ENCODE data around the gene NAPA. TPM values are rescaled to one million over a fixed set of nuclear protein-coding genes. Genes with fewer than 3 reads are reported as not detected.
"Not testable (repeated sequence)": the region's sequence is repeated elsewhere in the genome, so short reads cannot be mapped to it uniquely, and the experiment has no call there.

NAPA gene
- total RNA-seq, 3 donors from 2014 or later, result 109 to 145 (median 124) TPM

GRCh38 chr19:47487551-47488515 is 27.0 kb downstream of the NAPA start:
- Histone ChIP-seq H3K36me3 (ENCODE audit: low read depth) (no peaks in the 10 kb centered on the region), H3K4me3 (no peak overlapping the region), H3K4me1 (ENCODE audit: low read depth) (peaks cover 8% of the 10 kb centered on the region), H3K9me3 (no peaks in the 10 kb centered on the region)
- intact Hi-C loops (cut with DNase I, micrococcal nuclease), result no loop called here
- peak in 2 of 3 donors; percentile 20 to 39 for DNase-seq
- no peak for ATAC-seq
- TF ChIP-seq, protein P1, sequence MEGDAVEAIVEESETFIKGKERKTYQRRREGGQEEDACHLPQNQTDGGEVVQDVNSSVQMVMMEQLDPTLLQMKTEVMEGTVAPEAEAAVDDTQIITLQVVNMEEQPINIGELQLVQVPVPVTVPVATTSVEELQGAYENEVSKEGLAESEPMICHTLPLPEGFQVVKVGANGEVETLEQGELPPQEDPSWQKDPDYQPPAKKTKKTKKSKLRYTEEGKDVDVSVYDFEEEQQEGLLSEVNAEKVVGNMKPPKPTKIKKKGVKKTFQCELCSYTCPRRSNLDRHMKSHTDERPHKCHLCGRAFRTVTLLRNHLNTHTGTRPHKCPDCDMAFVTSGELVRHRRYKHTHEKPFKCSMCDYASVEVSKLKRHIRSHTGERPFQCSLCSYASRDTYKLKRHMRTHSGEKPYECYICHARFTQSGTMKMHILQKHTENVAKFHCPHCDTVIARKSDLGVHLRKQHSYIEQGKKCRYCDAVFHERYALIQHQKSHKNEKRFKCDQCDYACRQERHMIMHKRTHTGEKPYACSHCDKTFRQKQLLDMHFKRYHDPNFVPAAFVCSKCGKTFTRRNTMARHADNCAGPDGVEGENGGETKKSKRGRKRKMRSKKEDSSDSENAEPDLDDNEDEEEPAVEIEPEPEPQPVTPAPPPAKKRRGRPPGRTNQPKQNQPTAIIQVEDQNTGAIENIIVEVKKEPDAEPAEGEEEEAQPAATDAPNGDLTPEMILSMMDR (IDR thresholded peaks at IDR 0.05), result no peak

GRCh38 chr19:47486900-47487299 is 28.0 kb downstream of the NAPA start:
- DNase-seq (no peak), ATAC-seq (no peak)
- Histone ChIP-seq H3K36me3 (ENCODE audit: low read depth) (no peaks in the 10 kb centered on the region), H3K9me3 (no peaks in the 10 kb centered on the region), H3K4me3 (no peak overlapping the region), H3K4me1 (ENCODE audit: low read depth) (peaks cover 8% of the 10 kb centered on the region)
- TF ChIP-seq, protein P1 (IDR thresholded peaks at IDR 0.05), result no peak
- intact Hi-C loops (cut with DNase I, micrococcal nuclease), result no loop called here

- ATAC-seq; H3K9me3 ChIP-seq; H3K4me1 ChIP-seq (ENCODE audit: low read depth); DNase-seq; intact Hi-C loops (cut with DNase I, micrococcal nuclease); H3K36me3 ChIP-seq (ENCODE audit: low read depth); H3K4me3 ChIP-seq: not testable (repeated sequence)
Observed at GRCh38 chr19:47486220-47486619, 28.6 kb downstream of the NAPA start.

DNA sequence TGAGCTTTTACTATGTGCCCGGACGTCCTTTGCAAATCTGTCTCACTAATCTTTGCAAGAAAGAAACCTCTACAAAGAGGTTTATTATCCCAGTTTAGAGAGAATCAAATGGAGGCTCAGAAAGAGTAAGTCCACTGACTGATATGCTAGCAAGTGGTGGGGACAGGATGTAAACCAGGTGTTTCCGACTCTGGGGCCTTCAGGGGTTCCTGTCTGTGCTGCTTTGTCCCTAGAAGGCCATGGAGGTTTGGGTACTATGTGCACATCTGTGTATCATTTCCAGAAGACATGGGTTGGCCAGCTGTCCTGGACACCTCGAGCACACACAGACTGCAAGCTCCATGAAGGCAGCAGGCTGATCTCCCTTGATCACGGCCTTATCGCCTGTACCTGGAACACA is 29.7 kb downstream of the NAPA start:
- H3K4me1 ChIP-seq (ENCODE audit: low read depth), result peaks cover 8% of the 10 kb centered on the region
- TF ChIP-seq, protein P1 (IDR thresholded peaks at IDR 0.05), result no peak
- intact Hi-C loops (cut with DNase I, micrococcal nuclease), result no loop called here
- H3K4me3 ChIP-seq, result no peak overlapping the region
- DNase-seq, result no peak
- ATAC-seq, result no peak
- no peaks in the 10 kb centered on the region for H3K9me3 ChIP-seq
- H3K36me3 ChIP-seq (ENCODE audit: low read depth), result no peaks in the 10 kb centered on the region

DNA sequence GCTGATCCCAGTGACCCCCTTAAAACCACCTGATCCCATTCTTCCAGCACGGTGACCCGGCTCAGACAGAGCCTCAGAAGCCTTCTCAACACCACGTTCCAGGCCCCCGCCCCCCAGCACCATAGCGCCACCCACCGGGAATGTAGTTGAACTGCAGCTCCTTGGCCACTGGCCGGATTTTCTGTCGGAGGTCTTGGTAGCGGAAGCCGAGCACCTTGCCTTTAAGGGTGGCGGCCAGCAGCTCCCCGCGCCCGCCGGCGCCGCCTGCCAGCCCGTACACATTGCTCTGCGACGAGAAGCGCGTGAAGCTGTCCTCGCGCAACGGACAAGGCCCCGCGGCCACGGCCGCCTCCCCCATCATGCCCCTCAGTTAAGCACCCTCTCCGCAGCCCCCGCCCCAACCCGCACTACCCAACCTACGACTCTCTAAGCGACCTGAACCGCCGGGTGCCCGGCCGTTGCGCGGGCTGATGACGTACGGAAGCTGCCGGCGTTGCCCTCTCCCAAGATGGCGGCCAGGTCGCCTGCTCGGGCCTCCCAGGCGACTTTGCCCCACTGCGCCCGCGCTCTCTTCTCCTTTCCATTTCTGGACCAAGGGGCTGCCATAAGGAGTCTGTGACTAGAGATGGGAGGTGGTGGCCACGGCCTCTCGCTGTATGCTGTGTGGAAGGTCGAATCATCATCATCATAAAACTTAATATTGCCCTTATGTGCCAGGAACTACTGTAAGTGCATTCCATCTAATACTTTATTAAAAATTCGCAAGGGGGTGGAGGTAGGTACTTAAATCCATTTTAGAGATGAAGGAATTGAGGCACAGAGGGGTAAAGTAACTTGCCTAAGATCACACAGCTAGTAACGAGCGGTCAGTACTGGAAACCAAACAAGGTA is 30.8 kb downstream of the NAPA start, which contains the start of gene KPTN:
KPTN (minus strand) TSS at position 420 of the 891 bp plus-strand sequence; CDS start at position 361, 59 bp downstream.
- Histone ChIP-seq H3K4me1 (ENCODE audit: low read depth) (peaks cover 8% of the 10 kb centered on the region), H3K9me3 (no peaks in the 10 kb centered on the region), H3K4me3 (peak within 1 kb of the TSS; percentile 31), H3K36me3 (ENCODE audit: low read depth) (no peaks in the 10 kb centered on the region)
- intact Hi-C loops (cut with DNase I, micrococcal nuclease), result no loop called here
- TF ChIP-seq, protein P1 (IDR thresholded peaks at IDR 0.05), result peak; percentile 78
- ATAC-seq (peak; percentile 95), DNase-seq (peak; percentile 90 to 94 (median 91))

Data from mucosa of descending colon (tissue), 3 donors.